Testis (tissue), 2 donors: ENCODE results near the gene ILDR1.

ENCODE experiments used
- CTCF ChIP-seq, 3 experiments: fragments of 450-650 bp in 2 of 3; fragments of 200-600 bp in 1 of 3; sonication (generic) in 1 of 3; IDR thresholded peaks; one replicate each; pipeline ENCODE4 v1.5.1; 2016 to 2019; ENCODE audit warnings: antibody characterized with exemption in 3 of 3, mild to moderate bottlenecking in 2 of 3, moderate library complexity in 1 of 3
- POLR2A ChIP-seq: fragments of 450-650 bp; IDR thresholded peaks from one replicate; pipeline ENCODE4 v1.6.1; 2017; ENCODE audit warnings: antibody characterized with exemption, mild to moderate bottlenecking, moderate library complexity

- TF ChIP-seq CTCF (IDR thresholded peaks at IDR 0.05) (no peak), POLR2A (no peak)
These were observed 25.6 kb downstream of the ILDR1 start for GRCh38 chr3:121996441-121996840.
